GM19395 (cell line): Measurements from ENCODE around the gene PPP1R12B.
"Not testable (repeated sequence)": the region's sequence is repeated elsewhere in the genome, so short reads cannot be mapped to it uniquely, and the experiment has no call there.

Experiments used
- ATAC-seq: cut with Tn5 transposase; IDR thresholded peaks from one replicate; pipeline ENCODE4 v1.9.1; 2021; ENCODE audit warnings: mild to moderate bottlenecking, moderate library complexity; ENCODE audit not compliant: unreplicated experiment

The PPP1R12B gene

GRCh38 chr1:202438393-202439174 is 90.1 kb downstream of the PPP1R12B start:
- ATAC-seq: no peak

- no peak for ATAC-seq
Measured at GRCh38 chr1:202439308-202439707, 90.8 kb downstream of the PPP1R12B start.

GRCh38 chr1:202448140-202448539 is 99.6 kb downstream of the PPP1R12B start:
- not testable (repeated sequence) for ATAC-seq

GRCh38 chr1:202451641-202452040 is 103.1 kb downstream of the PPP1R12B start:
- not testable (repeated sequence) for ATAC-seq

DNA sequence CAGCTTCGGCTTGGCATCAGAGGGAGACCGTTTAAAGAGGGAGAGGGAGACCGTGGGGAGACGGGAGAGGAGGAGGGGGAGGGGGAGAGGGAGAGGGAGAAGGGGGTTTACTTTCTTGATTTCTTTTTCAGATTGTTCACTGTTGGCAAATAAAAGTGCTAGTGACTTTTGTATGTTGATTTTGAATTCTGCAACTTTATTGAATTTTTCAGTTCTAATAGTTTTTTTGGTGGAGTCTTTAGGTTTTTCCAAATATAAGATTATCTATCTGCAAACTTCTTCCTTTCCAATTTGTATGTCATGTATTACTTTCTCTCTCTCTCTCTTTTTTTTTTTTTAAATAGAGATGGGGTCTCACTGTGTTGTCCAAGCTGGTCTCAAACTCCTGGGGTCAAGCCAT is 104.0 kb downstream of the PPP1R12B start:
- ATAC-seq: no peak

- ATAC-seq: not testable (repeated sequence)
Measured at GRCh38 chr1:202456372-202457169, 108.1 kb downstream of the PPP1R12B start.

- not testable (repeated sequence) for ATAC-seq
Measured at GRCh38 chr1:202458651-202459050, 110.2 kb downstream of the PPP1R12B start.

DNA sequence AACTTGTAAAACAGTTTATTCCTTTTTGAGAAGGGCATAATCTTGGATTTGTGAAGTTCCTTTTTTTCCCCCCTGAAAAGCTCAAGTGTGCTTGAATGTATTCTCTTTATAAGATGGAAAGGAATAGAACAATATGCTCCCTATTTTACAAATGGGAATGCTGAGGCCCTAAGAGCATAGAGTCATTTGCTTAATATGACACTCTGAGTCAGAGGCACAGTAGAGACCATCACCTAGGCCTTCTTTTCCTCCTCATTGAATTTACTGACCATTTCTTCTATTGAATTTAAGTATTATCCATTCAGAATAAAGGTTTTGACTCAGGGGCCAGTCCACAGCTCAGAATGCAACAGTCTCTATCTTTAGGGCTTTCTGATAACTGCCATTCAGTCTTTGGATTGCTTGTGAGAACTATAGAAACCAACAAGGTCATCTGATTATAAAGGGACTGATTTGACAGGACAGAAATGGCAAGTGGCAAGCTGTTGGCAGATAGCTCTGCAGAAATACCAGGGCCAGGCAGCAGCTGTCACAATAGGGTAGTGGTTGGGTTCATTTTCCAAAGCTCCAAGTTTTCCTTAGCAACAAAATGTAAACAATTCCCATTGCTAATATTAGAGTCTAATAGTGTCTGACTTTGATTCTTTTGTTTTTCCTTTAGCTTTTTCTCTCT is 111.1 kb downstream of the PPP1R12B start:
- not testable (repeated sequence) for ATAC-seq

- not testable (repeated sequence) for ATAC-seq
Measured at GRCh38 chr1:202460143-202460495, 111.6 kb downstream of the PPP1R12B start.

- ATAC-seq: no peak
Measured at GRCh38 chr1:202462342-202463076, 114.0 kb downstream of the PPP1R12B start.

- ATAC-seq: not testable (repeated sequence)
Measured at GRCh38 chr1:202464153-202464742, 115.7 kb downstream of the PPP1R12B start.

DNA sequence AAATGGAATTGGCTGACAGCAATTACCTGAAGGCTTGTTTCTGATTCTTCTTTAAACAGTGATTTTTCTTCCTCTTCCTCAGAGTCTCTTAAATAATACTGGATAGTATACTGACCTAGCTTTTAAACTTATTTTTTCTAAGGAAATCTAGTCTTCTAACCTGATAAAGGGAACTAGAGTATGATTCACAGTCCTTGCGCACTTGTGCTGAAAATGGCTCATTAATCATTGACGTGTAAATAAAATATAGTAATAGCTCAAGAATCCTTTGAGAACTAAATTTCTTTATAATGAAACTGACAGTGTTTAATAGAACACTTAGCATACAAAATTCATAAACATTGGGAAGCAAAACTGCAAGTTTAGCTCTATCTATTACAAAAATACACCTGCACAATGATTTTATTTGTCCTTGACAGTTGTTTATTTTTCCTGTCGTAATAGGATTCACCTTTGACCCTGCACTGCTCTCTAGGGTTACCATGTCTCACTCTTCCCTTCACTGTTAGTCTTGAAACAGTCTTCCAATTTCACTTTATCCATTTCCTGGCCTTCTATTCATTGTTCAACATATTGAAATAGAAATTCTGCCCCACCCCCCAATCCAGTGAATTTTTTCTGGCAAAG is 117.3 kb downstream of the PPP1R12B start:
- ATAC-seq: not testable (repeated sequence)

DNA sequence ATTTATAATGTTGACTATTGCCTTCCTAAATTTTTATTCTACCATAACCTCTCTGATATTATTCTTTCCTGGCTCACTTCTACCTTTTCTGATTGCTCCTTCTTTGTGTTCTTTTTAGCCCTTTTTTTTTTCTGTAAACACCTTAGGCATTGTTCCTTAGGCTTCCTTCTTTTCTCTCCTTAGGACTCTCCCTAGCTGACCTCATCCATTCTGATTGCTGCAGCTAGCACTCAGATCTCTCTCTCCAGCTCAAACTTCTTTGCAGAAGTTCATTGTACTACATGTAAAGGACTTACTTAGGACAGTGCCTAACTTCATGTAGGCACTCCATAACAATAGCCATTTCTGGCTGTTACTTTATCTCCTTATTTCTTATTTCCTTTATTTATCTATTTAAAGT is 117.8 kb downstream of the PPP1R12B start:
- not testable (repeated sequence) for ATAC-seq

GRCh38 chr1:202467381-202467780 is 118.9 kb downstream of the PPP1R12B start:
- not testable (repeated sequence) for ATAC-seq

- ATAC-seq: not testable (repeated sequence)
Measured at GRCh38 chr1:202468695-202469094, 120.2 kb downstream of the PPP1R12B start.

DNA sequence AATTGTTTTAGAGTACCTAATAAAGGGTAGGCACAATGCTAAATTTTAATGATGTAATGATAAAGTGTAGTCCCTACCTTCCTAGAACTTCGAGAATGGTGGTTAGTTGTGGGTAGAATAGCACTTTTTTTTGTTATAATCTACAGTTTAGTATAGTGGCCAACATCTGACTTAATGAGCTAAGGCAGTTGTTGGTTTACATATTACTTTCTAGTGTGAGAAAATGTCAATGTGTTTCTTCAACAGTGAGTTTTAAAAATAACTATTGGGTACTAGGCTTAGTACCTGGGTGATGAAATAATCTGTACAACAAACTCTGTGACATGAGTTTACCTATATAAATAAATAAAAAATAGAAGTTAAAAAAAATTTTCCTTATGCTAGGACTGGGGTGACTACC is 120.6 kb downstream of the PPP1R12B start:
- not testable (repeated sequence) for ATAC-seq

- ATAC-seq: no peak
Measured at GRCh38 chr1:202471246-202471645, 122.7 kb downstream of the PPP1R12B start.

- ATAC-seq: not testable (repeated sequence)
Measured at GRCh38 chr1:202472347-202473124, 124.0 kb downstream of the PPP1R12B start.
